Erythroblast (primary cell): ENCODE measurements around the gene PDE4D.
"Not testable (repeated sequence)": the region's sequence is repeated elsewhere in the genome, so short reads cannot be mapped to it uniquely, and the experiment has no call there.

ENCODE experiments used
- DNase-seq, 2 experiments: peaks; one replicate each; lab custom pipeline; 2025; lab: John Stamatoyannopoulos, UW
- GATA1 ChIP-seq: IDR thresholded peaks from 2 replicates; pipeline ENCODE4 v1.6.1; 2011; ENCODE audit warnings: low read depth, mild to moderate bottlenecking, control low read depth, low read length, moderate library complexity
- POLR2A ChIP-seq: IDR thresholded peaks from 2 replicates; pipeline ENCODE4 v1.6.1; 2011; ENCODE audit warnings: mild to moderate bottlenecking, low read length

PDE4D gene

DNA sequence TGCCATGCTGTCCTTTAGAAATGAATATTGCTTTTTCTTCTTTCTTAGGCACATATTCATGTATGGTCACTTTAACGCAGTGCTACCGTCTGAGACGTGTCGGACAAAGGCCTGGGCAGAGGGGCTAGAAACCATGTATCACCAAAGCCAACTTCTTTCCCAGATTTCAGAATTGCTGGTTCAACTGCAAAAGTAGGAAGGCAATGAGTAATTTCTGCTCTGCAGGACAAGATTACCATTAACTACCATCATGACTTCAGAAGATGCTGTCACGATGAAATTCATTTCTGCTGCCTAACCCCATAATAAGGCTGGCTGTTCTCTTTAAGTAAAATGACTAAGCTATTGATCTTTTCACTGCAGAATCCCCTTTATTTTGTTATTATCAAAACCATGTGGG is 306.7 kb downstream of the PDE4D start:
- TF ChIP-seq POLR2A, result no peak
- TF ChIP-seq GATA1, result no peak
- no peak for DNase-seq

DNA sequence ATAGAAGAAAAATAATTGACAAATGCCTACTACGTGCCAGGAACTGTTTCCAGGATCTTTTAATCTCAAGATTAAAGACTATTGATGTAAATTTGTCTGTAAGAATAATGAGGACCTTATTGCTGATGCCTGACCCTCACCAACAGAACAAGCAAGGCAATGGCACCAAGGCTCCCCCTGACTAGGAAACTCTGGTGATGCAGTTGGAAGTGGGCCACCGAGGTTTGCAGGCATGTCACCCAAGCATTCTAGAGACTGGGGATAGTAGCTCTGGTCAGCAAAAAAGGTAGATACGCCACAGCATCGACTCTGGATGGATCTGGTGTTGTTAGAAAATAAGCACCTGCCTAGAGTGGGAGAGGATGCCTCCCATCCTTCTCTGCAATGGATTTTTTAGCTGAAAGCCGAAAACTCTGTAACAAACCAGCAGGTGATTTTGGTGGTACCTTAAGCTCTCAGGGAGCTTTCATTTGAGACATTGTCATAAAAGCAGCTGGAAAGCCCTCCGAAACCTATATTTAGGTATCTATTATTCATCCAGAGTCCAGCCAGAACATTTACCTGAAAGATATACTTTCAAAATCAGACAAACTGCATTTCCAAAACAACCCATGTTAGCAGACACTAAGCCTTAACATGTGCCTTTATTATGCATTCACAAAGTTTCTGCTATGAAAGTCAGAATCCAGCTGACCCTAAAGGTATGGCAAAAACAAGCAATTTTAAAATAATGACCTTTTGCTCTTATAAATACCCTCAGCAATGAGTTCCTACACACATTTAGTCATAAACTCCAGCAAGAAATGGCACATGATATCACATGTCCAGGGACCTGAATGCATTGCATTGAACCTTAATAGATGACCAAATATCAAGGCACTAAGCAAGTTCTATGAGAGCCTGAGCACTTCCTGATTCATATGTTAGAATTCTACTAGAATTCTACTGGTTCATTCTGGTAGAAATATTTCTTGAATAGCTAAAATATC is 308.4 kb downstream of the PDE4D start:
- TF ChIP-seq POLR2A, result no peak
- TF ChIP-seq GATA1, result no peak
- DNase-seq, result no peak

DNA sequence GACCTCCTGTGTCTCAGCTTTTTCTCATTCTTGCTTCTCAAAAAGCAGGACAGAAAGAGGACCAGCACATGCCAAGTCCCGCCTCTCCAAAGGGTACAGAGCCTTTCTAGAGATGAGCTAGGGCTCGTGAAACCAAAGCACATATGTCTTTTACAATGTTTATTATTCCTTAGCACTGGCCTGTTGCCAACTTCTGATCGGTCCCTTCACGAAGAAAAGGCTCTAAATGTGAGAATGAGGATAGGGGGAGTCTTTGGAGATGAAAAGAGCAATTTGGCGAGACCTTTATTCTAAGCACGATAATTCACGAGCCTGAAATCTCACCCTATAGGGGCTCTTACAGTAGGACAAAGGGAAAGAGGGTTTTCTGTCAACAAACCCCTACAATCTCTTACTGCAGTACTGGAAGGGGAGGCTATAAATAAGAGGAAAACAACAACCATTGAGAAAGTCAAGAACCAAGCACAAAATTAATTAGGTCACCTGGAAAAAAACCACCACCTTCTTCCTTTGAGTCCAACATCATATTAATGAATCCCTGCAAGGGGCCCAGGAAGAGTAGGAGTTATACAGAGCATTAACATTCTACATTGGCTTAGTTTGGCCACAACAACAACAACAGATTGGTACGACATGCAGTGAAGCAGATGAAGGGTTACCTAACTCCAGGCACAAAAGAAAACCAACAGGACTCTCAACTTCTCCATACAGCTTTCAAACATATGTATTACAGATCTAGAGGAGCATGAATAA is 309.5 kb downstream of the PDE4D start:
- TF ChIP-seq POLR2A, result no peak
- TF ChIP-seq GATA1, result no peak
- no peak for DNase-seq

DNA sequence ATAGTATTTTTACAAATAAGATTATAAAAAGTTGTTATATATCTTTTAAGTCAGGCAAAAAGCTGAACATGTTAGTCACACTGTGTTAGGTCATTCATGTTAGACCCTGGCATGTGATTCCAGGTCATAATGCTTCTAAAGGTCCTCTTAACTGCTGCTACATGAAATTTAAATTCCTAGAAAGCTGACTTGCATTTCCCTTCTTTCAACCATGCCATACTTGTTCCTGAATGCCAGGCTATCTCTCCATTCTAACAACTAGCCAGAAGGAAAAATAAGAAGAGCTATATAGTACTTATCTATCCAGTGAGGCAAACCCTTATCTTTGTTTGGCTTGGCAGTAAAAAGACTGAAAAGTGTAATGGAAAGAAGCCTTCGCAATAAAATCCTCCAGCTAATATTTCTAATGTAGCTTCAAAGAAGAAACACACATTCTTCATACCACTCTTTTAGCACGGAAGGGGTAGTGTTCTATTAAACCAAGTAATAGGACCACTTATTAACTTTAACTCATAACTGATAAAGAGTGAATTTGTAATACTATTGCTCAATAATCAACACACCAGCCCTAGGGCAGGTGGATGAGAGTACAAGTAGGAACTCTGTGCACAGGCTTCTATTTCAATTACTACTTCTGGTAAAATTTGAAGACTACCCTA is 310.2 kb downstream of the PDE4D start:
- TF ChIP-seq GATA1, result no peak
- TF ChIP-seq POLR2A, result no peak
- peak; percentile 8 to 17 for DNase-seq

DNA sequence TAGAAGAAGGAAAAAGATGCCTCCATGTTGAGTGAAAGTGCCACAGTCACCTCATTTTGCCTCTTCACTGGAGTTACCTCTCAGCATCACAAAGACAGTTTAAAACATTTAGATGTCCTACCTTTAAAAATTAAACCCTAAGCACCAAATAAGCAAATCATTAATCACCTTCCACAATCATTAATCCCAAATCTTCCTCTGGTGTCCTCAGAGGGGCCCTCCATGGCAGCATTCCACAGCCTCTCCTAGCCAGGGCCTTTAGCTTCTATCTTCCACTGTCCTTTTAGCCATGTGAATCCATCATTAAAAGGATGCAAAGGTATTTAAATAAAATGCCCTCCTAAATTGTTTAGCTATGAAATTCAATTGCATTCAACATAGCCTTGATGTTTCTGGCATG is 310.8 kb downstream of the PDE4D start:
- no peak for DNase-seq
- TF ChIP-seq GATA1 (no peak), POLR2A (no peak)

DNA sequence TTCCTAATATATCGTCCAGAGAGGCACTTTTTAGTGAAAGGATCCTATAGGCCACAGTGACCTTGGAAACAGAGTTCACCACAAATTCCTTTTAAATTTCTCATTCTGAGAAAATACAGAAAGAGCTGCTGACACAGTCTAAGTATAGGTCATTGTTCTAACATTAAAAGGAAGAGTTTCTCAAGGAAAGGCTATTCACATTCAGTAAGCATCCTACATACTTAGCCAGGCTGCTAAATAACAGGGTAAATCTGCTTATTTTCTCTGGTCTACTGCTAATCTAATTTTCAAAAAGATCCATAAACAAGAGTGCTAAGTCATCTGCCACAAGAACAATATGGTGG is 313.7 kb downstream of the PDE4D start:
- no peak for TF ChIP-seq GATA1
- DNase-seq, result no peak

DNA sequence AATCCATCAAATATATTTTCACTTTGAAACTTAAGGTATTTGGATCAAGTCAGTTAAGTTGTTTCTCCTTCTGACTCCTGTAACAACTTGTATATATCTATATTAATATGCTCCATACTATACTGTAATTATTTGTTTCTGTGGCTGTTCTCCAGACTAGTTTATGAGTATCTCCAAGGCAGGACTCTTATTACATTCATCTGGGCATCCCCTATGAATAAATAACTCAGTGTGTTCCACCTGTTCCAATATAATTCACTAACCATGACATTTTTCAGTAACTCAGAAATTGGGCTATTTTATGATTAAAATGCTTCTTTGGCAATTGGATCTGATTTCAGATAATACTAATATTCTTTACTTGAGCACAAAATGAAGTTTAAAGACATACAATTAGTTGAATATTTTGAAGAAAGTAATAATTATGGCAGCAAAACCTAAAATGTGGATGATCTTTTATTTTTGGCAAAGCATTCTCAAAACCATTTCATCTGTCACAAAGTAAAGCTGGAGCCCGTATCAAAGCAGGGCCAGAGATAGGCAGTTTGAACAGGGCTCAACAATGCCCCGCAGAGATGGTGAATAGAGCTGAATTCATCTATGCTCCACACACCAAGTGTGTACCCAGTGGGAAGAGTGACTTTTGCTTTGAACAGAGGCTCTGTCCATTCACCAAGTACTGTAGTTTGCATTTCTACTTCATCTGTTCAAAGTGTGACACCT is 314.3 kb downstream of the PDE4D start:
- no peak for DNase-seq
- TF ChIP-seq POLR2A (no peak), GATA1 (no peak)

DNA sequence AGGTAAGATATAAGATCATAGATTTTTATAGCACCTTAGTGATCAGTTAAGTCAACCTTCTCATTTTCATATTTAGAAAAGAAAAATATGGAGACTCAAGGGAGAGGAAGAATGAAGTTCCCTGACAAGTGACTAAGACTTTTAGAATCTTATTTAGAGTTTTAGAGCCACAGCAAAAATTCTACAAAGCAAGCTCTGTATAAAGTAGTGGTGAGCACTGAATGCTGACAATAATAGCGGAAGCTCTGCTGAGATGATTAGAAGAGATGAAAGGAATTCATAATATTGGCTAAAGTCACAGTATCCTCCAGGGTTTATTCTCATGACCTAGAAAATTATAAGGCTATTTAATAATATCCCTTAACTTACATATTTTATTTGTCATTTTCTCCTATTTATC is 316.0 kb downstream of the PDE4D start:
- DNase-seq, result no peak
- TF ChIP-seq POLR2A, result no peak

DNA sequence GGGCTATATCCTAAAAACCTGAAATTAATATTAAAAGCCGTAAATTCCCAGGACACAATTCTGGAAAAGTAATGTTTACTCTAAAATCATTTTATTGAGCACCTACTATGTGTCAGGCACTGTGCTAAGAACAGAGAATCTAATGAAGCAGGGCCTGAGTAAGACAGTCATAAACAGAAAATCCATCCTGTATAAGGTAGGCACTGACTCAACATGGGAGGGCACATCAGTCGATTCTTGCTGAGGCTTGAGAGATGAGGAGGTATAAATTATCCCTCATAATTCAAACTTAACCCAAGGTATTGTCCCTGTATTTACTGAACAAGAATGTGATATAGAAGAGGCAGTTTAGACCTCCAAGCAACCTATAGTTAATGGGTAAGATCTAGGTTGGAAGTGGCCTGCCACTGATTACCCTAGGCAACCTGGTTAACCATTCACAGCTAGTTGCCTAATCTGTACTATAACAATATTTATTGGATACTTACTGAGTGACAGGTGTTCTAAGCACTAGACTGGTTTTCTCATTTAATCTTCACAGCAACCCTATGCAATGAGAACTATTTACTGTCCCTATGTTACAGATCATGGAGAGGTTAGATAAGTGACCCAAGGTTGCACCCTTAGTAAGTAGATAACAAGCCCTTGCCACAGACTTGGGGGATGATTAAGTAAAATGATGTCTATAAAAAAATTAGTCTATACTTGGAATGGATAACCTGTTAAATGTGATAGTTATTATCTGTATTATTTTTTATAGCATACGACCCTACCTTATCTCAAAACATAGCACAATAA is 317.7 kb downstream of the PDE4D start:
- TF ChIP-seq POLR2A, result no peak
- TF ChIP-seq GATA1, result no peak

DNA sequence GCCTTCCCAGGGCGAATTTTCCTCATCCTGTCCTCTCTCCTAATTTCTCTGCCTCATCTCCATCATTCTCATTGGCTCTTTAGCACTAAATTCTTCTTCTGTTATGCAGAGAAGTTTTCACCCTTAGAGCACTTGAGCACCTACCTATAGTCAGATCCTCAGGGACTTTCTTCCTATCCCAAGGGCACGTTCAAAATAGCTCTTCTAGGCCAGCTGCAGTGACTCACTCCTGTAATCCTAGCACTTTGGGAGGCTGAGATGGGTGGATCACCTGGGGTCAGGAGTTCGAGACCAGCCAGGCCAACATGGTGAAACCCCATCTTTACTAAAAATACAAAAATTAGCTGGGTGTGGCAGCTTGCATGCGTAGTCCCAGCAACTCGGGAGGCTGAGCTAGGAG is 320.0 kb downstream of the PDE4D start:
- not testable (repeated sequence) for DNase-seq

More for the DNA sequence above, 317.7 kb downstream of the PDE4D start:
- peak; percentile 58 to 87 for DNase-seq

DNA sequence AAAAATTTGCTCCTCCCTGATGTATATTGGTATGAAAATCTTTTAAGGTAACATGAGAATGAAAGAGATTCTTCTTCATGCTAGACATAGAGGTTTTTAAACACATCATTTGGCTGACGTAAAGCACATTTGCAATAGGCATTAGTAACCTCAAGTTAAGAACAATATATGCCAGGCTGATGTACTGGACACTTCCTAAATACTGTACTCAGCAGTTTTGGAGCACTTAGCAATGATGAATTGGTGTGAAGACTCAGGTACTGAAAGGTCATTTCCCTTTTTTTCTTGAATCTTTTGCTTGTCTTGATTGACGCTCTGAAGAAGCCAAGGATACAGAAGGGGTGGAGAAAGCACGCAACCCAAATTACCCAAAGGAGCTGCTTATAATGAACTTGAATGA is 322.5 kb downstream of the PDE4D start:
- TF ChIP-seq POLR2A (no peak), GATA1 (no peak)

DNA sequence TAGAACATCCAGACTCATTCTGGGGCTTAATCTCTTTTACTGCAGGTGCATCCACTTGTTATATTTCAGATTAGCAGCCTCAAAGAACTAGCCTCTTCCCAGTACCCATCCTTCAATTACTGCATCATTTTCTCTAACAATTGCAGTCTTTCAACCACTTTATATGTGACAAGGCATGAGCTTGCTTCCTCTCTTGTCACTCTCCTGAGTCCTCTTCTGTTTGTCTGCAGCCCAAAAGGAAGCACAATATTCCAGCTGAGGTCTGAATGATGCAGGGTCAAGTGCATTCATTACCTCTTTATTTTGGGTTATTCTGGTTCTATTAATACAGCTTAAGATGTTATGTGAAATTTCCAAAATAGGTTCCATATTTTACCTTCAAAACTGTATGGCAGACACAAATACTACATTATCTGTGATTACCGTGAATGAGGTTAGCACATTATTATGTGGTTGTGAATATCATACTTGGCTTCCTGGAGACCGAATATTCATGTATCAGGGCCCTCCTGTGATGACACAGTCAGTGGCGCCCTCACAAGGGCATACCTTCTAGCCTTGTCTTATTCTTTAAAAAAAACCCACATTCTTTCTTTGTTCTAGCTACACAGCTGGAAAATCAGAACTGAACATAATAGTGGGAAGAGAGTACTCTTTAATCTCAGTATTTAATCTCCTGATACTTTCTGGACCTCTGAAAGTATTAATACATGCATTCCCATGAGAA is 323.8 kb downstream of the PDE4D start:
- no peak for DNase-seq
- TF ChIP-seq GATA1 (no peak), POLR2A (no peak)

More for the DNA sequence above, 322.5 kb downstream of the PDE4D start:
- DNase-seq, result no peak
